Tibial nerve (tissue), 4 donors: ENCODE measurements around the gene ZNF318.

Source experiments
- CTCF ChIP-seq, 5 experiments: fragments of 200-600 bp in 3 of 5; fragments of 450-650 bp in 2 of 5; sonication (generic) in 3 of 5; IDR thresholded peaks; one replicate each; pipeline ENCODE4 v1.5.1; 2016 to 2019; ENCODE audit warnings: antibody characterized with exemption in 5 of 5, mild to moderate bottlenecking in 3 of 5, moderate library complexity in 2 of 5
- EP300 ChIP-seq, 2 donors: sonication (generic); formaldehyde crosslinking; IDR thresholded peaks; one replicate each; pipeline ENCODE4 v1.6.1; 2017; ENCODE audit warnings: antibody characterized with exemption in 2 of 2, mild to moderate bottlenecking in 1 of 2
- POLR2A ChIP-seq, 2 donors: fragments of 450-650 bp; IDR thresholded peaks; one replicate each; pipeline ENCODE4 v1.6.1; 2017; ENCODE audit warnings: antibody characterized with exemption in 2 of 2, mild to moderate bottlenecking in 2 of 2, moderate library complexity in 2 of 2

- TF ChIP-seq CTCF (IDR thresholded peaks at IDR 0.05) (no peak), POLR2A (IDR thresholded peaks at IDR 0.05) (no peak), EP300 (IDR thresholded peaks at IDR 0.05) (no peak)
Measured at GRCh38 chr6:43298565-43299337, 70.7 kb downstream of the ZNF318 start.
